ENCODE results near the gene LAMA4.

The LAMA4 gene

GRCh38 chr6:112253841-112254816 is at the start of gene LAMA4:
Gene LAMA4, minus strand, starts transcription at chr6:112254567. Its CDS starts 417 bp downstream, at chr6:112254150.
- peak; percentile 77 for DNase-seq

GRCh38 chr6:112302142-112302705 is 47.9 kb upstream of the LAMA4 start:
- no peak for DNase-seq

GRCh38 chr6:112300896-112301295 is 46.5 kb upstream of the LAMA4 start:
- no peak for DNase-seq

- DNase-seq: peak; percentile 62
Observed at GRCh38 chr6:112298816-112299281, 44.5 kb upstream of the LAMA4 start.

- peak; percentile 23 for DNase-seq
Observed at GRCh38 chr6:112298021-112298745, 43.8 kb upstream of the LAMA4 start.

GRCh38 chr6:112296694-112297093 is 42.3 kb upstream of the LAMA4 start:
- DNase-seq: no peak

GRCh38 chr6:112296122-112296521 is 41.8 kb upstream of the LAMA4 start:
- peak; percentile 35 for DNase-seq

- DNase-seq: no peak
Observed at GRCh38 chr6:112291161-112291762, 36.9 kb upstream of the LAMA4 start.

GRCh38 chr6:112289038-112289566 is 34.7 kb upstream of the LAMA4 start:
- DNase-seq: no peak

- DNase-seq: no peak
Observed at GRCh38 chr6:112288475-112288874, 34.1 kb upstream of the LAMA4 start.

- DNase-seq: no peak
Observed at GRCh38 chr6:112287577-112288225, 33.3 kb upstream of the LAMA4 start.

- no peak for DNase-seq
Observed at GRCh38 chr6:112286500-112287144, 32.3 kb upstream of the LAMA4 start.

- DNase-seq: no peak
Observed at GRCh38 chr6:112286010-112286409, 31.6 kb upstream of the LAMA4 start.

GRCh38 chr6:112284603-112285002 is 30.2 kb upstream of the LAMA4 start:
- no peak for DNase-seq

- no peak for DNase-seq
Observed at GRCh38 chr6:112283621-112284020, 29.3 kb upstream of the LAMA4 start.

- DNase-seq: peak; percentile 59
Observed at GRCh38 chr6:112281821-112282615, 27.7 kb upstream of the LAMA4 start.

- DNase-seq: no peak
Observed at GRCh38 chr6:112279031-112279935, 24.9 kb upstream of the LAMA4 start.

- no peak for DNase-seq
Observed at GRCh38 chr6:112275365-112275764, 21.0 kb upstream of the LAMA4 start.

- DNase-seq: no peak
Observed at GRCh38 chr6:112274774-112275173, 20.4 kb upstream of the LAMA4 start.

GRCh38 chr6:112272799-112273198 is 18.4 kb upstream of the LAMA4 start:
- DNase-seq: no peak
